PC-9 (cell line): ENCODE data around the gene ETS1. TPM values are rescaled to one million over a fixed set of nuclear protein-coding genes. Genes with fewer than 3 reads are reported as not detected.

Experiments
- BruUV-seq: library from RNA; stranded (reverse); fragments of 400-500 nt; replicated peaks from 2 replicates; lab custom pipeline; 2021; lab: Mats Ljungman, UMichigan
- CTCF ChIA-PET: fragments of 300-600 bp; sonication (Branson Sonifier 250); formaldehyde crosslinking; loops from one replicate; lab custom pipeline; 2022; ENCODE audit warnings: antibody characterized with exemption; lab: Charles Lee
- POLR2A ChIA-PET: fragments of 300-600 bp; sonication (Branson Sonifier 250); formaldehyde crosslinking; loops from one replicate; lab custom pipeline; 2022; ENCODE audit warnings: antibody characterized with exemption; ENCODE audit not compliant: unreplicated experiment; lab: Charles Lee
- DNase-seq, 2 experiments: peaks; one replicate each; pipeline versions ENCODE4 v3.0.0 to v3.0.0-alpha.2; 2015 to 2022; ENCODE audit warnings: mixed read lengths in 1 of 2
- H2AFZ ChIP-seq: fragments of 200-600 bp; sonication (generic); 2 replicates; pipeline ENCODE4 v1.8.1; 2017; ENCODE audit warnings: antibody characterized with exemption
- H3F3A ChIP-seq: fragments of 200-600 bp; sonication (generic); 2 replicates; pipeline ENCODE4 v1.8.1; 2017; ENCODE audit warnings: antibody characterized with exemption, mild to moderate bottlenecking, low read depth; ENCODE audit not compliant: insufficient read depth
- H3K27ac ChIP-seq: fragments of 200-600 bp; sonication (generic); 2 replicates; pipeline ENCODE4 v1.6.1; 2016; ENCODE audit warnings: mixed run types
- H3K27me3 ChIP-seq: fragments of 200-600 bp; sonication (generic); 2 replicates; pipeline ENCODE4 v1.6.1; 2016; ENCODE audit warnings: low read depth, mixed run types; ENCODE audit not compliant: insufficient read depth
- H3K36me3 ChIP-seq: fragments of 200-600 bp; sonication (generic); 2 replicates; pipeline ENCODE4 v1.6.1; 2016; ENCODE audit warnings: low read depth, mixed run types
- H3K4me1 ChIP-seq: fragments of 200-600 bp; sonication (generic); replicated peaks from 2 replicates; pipeline ENCODE4 v1.6.1; 2016; ENCODE audit warnings: mixed run types; ENCODE audit not compliant: insufficient read depth
- H3K4me2 ChIP-seq: fragments of 200-600 bp; sonication (generic); 2 replicates; pipeline ENCODE4 v1.6.1; 2017; ENCODE audit warnings: mixed run types
- H3K4me3 ChIP-seq: fragments of 200-600 bp; sonication (generic); 2 replicates; pipeline ENCODE4 v1.6.1; 2016; ENCODE audit warnings: mixed run types
- H3K79me2 ChIP-seq: fragments of 200-600 bp; sonication (generic); 2 replicates; pipeline ENCODE4 v1.6.1; 2017; ENCODE audit warnings: low read depth, mixed run types
- H3K9me2 ChIP-seq: fragments of 200-600 bp; sonication (generic); 2 replicates; pipeline ENCODE4 v1.8.1; 2017; ENCODE audit warnings: mild to moderate bottlenecking; ENCODE audit not compliant: insufficient read depth
- H3K9me3 ChIP-seq: fragments of 200-600 bp; sonication (generic); 2 replicates; pipeline ENCODE4 v1.8.1; 2016; ENCODE audit warnings: low read depth; ENCODE audit not compliant: insufficient read depth
- H4K20me1 ChIP-seq: fragments of 200-600 bp; sonication (generic); 2 replicates; pipeline ENCODE4 v1.8.1; 2017; ENCODE audit not compliant: insufficient read depth
- CTCF ChIP-seq: fragments of 200-600 bp; sonication (generic); conservative IDR thresholded peaks from 2 replicates; pipeline ENCODE4 v1.6.1; 2017; ENCODE audit warnings: mixed run types, antibody characterized with exemption, mild to moderate bottlenecking, moderate library complexity
- EZH2 ChIP-seq: fragments of 200-600 bp; sonication (generic); IDR thresholded peaks from 2 replicates; pipeline ENCODE4 v1.8.0; 2017; ENCODE audit warnings: antibody characterized with exemption, low read depth
- intact Hi-C: fragments of 100-400 bp; cut with micrococcal nuclease; formaldehyde crosslinking; loops from one replicate; pipeline ENCODE4 v1.10.0; 2022; ENCODE audit not compliant: unreplicated experiment
- total RNA-seq: library from RNA; stranded (reverse); gene quantifications from 2 replicates; pipeline ENCODE4 v1.2.3, GENCODE V29; 2021

Gene ETS1
- total RNA-seq, 1 experiment from 2014 or later = 23.3 TPM

- Histone ChIP-seq H3K27ac (no peak overlapping the region), H3K79me2 (no peaks in the 10 kb centered on the region), H3K36me3 (no peaks in the 10 kb centered on the region), H3F3A (no peaks in the 10 kb centered on the region), H4K20me1 (no peaks in the 10 kb centered on the region), H3K4me2 (no peak overlapping the region), H3K4me3 (no peak overlapping the region), H3K27me3 (no peaks in the 10 kb centered on the region), H3K4me1 (no peaks in the 10 kb centered on the region), H2AFZ (no peak overlapping the region), H3K9me3 (no peaks in the 10 kb centered on the region), H3K9me2 (no peaks in the 10 kb centered on the region)
- TF ChIP-seq CTCF (no peak), EZH2 (no peak)
- CTCF ChIA-PET = no interaction called here
- no TSS peak for BruUV-seq
- POLR2A ChIA-PET = no interaction called here
- intact Hi-C loops = no loop called here
- DNase-seq = no peak
Measured at GRCh38 chr11:128589998-128590397, 2.6 kb upstream of the ETS1 start.

- TF ChIP-seq CTCF (no peak), EZH2 (no peak)
- intact Hi-C loops = no loop called here
- Histone ChIP-seq H3K4me1 (peaks cover 7% of the 10 kb centered on the region), H3K27me3 (no peaks in the 10 kb centered on the region), H3F3A (no peaks in the 10 kb centered on the region), H3K27ac (no peak overlapping the region), H3K79me2 (no peaks in the 10 kb centered on the region), H2AFZ (no peak overlapping the region), H4K20me1 (no peaks in the 10 kb centered on the region), H3K4me2 (no peak overlapping the region), H3K4me3 (no peak overlapping the region), H3K9me3 (no peaks in the 10 kb centered on the region), H3K36me3 (no peaks in the 10 kb centered on the region), H3K9me2 (no peaks in the 10 kb centered on the region)
- ChIA-PET POLR2A (no interaction called here), CTCF (no interaction called here)
- DNase-seq = no peak
- no TSS peak for BruUV-seq
Measured at GRCh38 chr11:128588093-128588492, 735 bp upstream of the ETS1 start.

DNA sequence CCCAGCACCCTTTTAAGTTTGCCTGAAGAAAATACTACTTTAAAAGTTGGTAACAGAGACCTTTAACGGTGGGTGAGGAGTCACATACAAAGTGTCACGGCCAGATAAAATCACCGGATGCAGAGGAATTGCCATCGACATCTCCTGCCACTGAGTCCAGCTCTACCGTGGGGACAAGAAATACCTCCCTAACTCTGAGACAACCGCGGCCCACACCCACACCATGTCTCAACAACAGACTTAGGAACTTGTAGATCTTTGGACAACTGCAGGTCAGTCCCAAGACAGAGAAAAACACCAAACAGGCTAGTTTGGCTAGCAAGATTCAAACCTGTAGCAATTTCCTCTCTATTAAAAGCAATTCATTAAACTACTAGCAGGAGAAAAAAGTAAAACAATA is 669 bp downstream of the ETS1 start:
- BruUV-seq = no TSS peak
- Histone ChIP-seq H3K9me2 (no peaks in the 10 kb centered on the region), H3K27ac (no peak overlapping the region), H3K4me2 (no peak overlapping the region), H2AFZ (no peak overlapping the region), H3K9me3 (no peaks in the 10 kb centered on the region), H3K36me3 (no peaks in the 10 kb centered on the region), H3F3A (peaks cover 6% of the 10 kb centered on the region; the same call in 1 of the 2 replicates), H4K20me1 (no peaks in the 10 kb centered on the region), H3K4me1 (peaks cover 20% of the 10 kb centered on the region), H3K4me3 (no peak overlapping the region), H3K79me2 (no peaks in the 10 kb centered on the region), H3K27me3 (no peaks in the 10 kb centered on the region)
- DNase-seq = no peak
- intact Hi-C loops = no loop called here
- ChIA-PET POLR2A (no interaction called here), CTCF (interaction anchor here (0.6 to 0.7 kb wide), 2 partner anchors 46 to 746 kb away, joined by 5 read pairs; no protein-coding TSS in a partner anchor)
- no peak for TF ChIP-seq EZH2
- no peak for TF ChIP-seq CTCF
